ENCODE results near the gene SPINK4. TPM values are rescaled to one million over a fixed set of nuclear protein-coding genes. Genes with fewer than 3 reads are reported as not detected.

SPINK4 gene
- total RNA-seq, 4 donors from 2014 or later = not detected

GRCh38 chr9:33249087-33249658 is 9.2 kb downstream of the SPINK4 start:
- TF ChIP-seq, protein P1, sequence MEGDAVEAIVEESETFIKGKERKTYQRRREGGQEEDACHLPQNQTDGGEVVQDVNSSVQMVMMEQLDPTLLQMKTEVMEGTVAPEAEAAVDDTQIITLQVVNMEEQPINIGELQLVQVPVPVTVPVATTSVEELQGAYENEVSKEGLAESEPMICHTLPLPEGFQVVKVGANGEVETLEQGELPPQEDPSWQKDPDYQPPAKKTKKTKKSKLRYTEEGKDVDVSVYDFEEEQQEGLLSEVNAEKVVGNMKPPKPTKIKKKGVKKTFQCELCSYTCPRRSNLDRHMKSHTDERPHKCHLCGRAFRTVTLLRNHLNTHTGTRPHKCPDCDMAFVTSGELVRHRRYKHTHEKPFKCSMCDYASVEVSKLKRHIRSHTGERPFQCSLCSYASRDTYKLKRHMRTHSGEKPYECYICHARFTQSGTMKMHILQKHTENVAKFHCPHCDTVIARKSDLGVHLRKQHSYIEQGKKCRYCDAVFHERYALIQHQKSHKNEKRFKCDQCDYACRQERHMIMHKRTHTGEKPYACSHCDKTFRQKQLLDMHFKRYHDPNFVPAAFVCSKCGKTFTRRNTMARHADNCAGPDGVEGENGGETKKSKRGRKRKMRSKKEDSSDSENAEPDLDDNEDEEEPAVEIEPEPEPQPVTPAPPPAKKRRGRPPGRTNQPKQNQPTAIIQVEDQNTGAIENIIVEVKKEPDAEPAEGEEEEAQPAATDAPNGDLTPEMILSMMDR (IDR thresholded peaks at IDR 0.05) = no peak
- TF ChIP-seq POLR2A (IDR thresholded peaks at IDR 0.05) = no peak
- intact Hi-C loops (cut with DNase I; ENCODE audit: low total_unique reads) = no loop called here
- Histone ChIP-seq H3K4me3 (no peak overlapping the region), H3K36me3 (no peaks in the 10 kb centered on the region), H3K27me3 (no peaks in the 10 kb centered on the region), H3K27ac (no peak overlapping the region), H3K9me3 (no peaks in the 10 kb centered on the region), H3K4me1 (no peaks in the 10 kb centered on the region)
- no peak for DNase-seq

DNA sequence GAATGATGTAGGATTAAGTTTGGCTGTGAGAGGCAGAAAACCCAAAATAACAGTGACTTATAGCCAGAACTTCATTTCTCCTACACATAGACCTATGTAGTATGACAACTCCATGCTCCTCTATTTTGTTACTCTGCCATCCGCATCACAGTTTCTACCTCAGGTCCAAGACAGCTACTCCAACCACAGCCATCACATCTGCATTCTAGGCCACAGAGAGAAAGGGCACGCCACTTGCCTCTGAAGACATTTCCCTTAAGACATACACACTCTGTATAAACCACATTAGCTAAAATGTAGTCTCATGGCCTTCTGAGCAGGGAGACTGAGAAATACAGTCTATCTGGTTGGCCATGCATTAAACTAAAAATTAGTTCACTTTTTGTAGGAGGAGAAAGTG is 10.0 kb downstream of the SPINK4 start:
- no peaks in the 10 kb centered on the region for H3K27me3 ChIP-seq
- no peak overlapping the region for H3K4me3 ChIP-seq
- no peaks in the 10 kb centered on the region for H3K9me3 ChIP-seq
- intact Hi-C loops (cut with DNase I; ENCODE audit: low total_unique reads) = no loop called here
- no peak for TF ChIP-seq POLR2A (IDR thresholded peaks at IDR 0.05)
- TF ChIP-seq, protein P1 (IDR thresholded peaks at IDR 0.05) = no peak
- DNase-seq = no peak
- H3K4me1 ChIP-seq = no peaks in the 10 kb centered on the region
- no peaks in the 10 kb centered on the region for H3K36me3 ChIP-seq
- H3K27ac ChIP-seq = no peak overlapping the region

GRCh38 chr9:33250458-33250995 is 10.6 kb downstream of the SPINK4 start:
- H3K9me3 ChIP-seq = no peaks in the 10 kb centered on the region
- DNase-seq = no peak
- H3K4me1 ChIP-seq = no peaks in the 10 kb centered on the region
- intact Hi-C loops (cut with DNase I; ENCODE audit: low total_unique reads) = no loop called here
- no peak overlapping the region for H3K4me3 ChIP-seq
- no peaks in the 10 kb centered on the region for H3K27me3 ChIP-seq
- H3K27ac ChIP-seq = no peak overlapping the region
- TF ChIP-seq POLR2A (IDR thresholded peaks at IDR 0.05) = no peak
- H3K36me3 ChIP-seq = no peaks in the 10 kb centered on the region

GRCh38 chr9:33254211-33254610 is 14.2 kb downstream of the SPINK4 start:
- intact Hi-C loops (cut with DNase I; ENCODE audit: low total_unique reads) = no loop called here
- Histone ChIP-seq H3K27ac (no peak overlapping the region), H3K27me3 (no peaks in the 10 kb centered on the region), H3K9me3 (no peaks in the 10 kb centered on the region), H3K4me1 (no peaks in the 10 kb centered on the region), H3K36me3 (no peaks in the 10 kb centered on the region), H3K4me3 (no peak overlapping the region)
- TF ChIP-seq, protein P1 (IDR thresholded peaks at IDR 0.05) = no peak
- TF ChIP-seq POLR2A (IDR thresholded peaks at IDR 0.05) = no peak
- no peak for DNase-seq

DNA sequence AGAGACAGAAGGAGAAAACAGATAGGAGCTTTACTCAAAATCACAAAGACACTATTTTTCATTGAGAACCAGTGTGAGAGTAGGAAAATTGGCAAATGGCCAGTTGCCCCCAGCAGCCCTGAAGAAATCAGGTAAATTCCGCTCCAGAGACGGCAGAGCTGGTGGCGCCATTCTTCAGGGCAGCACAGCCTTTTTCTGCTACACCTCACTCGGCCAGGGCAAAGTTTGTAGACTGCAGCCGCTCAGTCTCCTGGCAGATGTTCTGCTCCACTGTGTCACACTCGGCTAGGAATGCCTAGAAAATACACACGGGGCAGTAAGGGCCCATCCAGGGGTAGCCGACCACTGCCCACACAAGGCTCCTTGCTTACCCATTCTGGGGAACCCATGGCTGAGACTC is 15.0 kb downstream of the SPINK4 start:
- Histone ChIP-seq H3K27ac (no peak overlapping the region), H3K36me3 (no peaks in the 10 kb centered on the region)

More for the DNA sequence above, 15.0 kb downstream of the SPINK4 start:
- Histone ChIP-seq H3K27me3 (no peaks in the 10 kb centered on the region), H3K4me1 (no peaks in the 10 kb centered on the region), H3K4me3 (no peak overlapping the region), H3K9me3 (no peaks in the 10 kb centered on the region)
- DNase-seq = no peak
- TF ChIP-seq POLR2A (IDR thresholded peaks at IDR 0.05) = no peak
- TF ChIP-seq, protein P1 (IDR thresholded peaks at IDR 0.05) = no peak
- intact Hi-C loops (cut with DNase I; ENCODE audit: low total_unique reads) = no loop called here

Data from uterus (tissue), 4 donors.